ENCODE data around the gene DPP9.

GRCh38 chr19:4638828-4639530 is 84.7 kb downstream of the DPP9 start, which contains the start of gene TNFAIP8L1:
- TF ChIP-seq YY1 (IDR thresholded peaks at IDR 0.05; ENCODE audit: low read depth) (no peak), TEAD4 (IDR thresholded peaks at IDR 0.05) (no peak), RAD21 (IDR thresholded peaks at IDR 0.05; ENCODE audit: low read depth) (no peak), USF1 (IDR thresholded peaks at IDR 0.05) (peak; percentile 68), MAX (IDR thresholded peaks at IDR 0.05) (peak; percentile 88), EGR1 (IDR thresholded peaks at IDR 0.05) (peak; percentile 89), CEBPB (IDR thresholded peaks at IDR 0.05) (no peak), REST (IDR thresholded peaks at IDR 0.05; ENCODE audit: low read depth) (no peak), FOXM1 (IDR thresholded peaks at IDR 0.05; ENCODE audit: borderline replicate concordance, low read depth) (peak; percentile 94)
